OCI-LY1 (cell line): ENCODE measurements around the gene GPR63.

ENCODE experiments used
- H2AFZ ChIP-seq: fragments of 200-600 bp; sonication (generic), shearing (Covaris generic); 2 replicates; pipeline ENCODE4 v1.6.0; 2014; ENCODE audit warnings: antibody characterized with exemption, mild to moderate bottlenecking, low read length
- H3F3A ChIP-seq: fragments of 200-600 bp; sonication (generic), shearing (Covaris generic); 2 replicates; pipeline ENCODE4 v1.6.0; 2014; ENCODE audit warnings: mild to moderate bottlenecking, antibody characterized with exemption, low read length, moderate library complexity; ENCODE audit not compliant: insufficient read depth
- H3K27ac ChIP-seq: fragments of 200-600 bp; sonication (generic); 2 replicates; pipeline ENCODE4 v1.5.1; 2014; ENCODE audit warnings: low read length, mixed run types, mild to moderate bottlenecking, low read depth; ENCODE audit not compliant: poor library complexity, severe bottlenecking
- H3K27me3 ChIP-seq: fragments of 200-600 bp; sonication (generic); 2 replicates; pipeline ENCODE4 v1.6.0; 2014; ENCODE audit warnings: antibody characterized with exemption, mild to moderate bottlenecking, low read length, moderate library complexity; ENCODE audit not compliant: insufficient read depth
- H3K36me3 ChIP-seq: fragments of 200-600 bp; sonication (generic); 2 replicates; pipeline ENCODE4 v1.6.1; 2014; ENCODE audit warnings: mild to moderate bottlenecking, antibody characterized with exemption, low read length, moderate library complexity, mixed read lengths; ENCODE audit not compliant: insufficient read depth
- H3K4me1 ChIP-seq: fragments of 200-600 bp; sonication (generic); 2 replicates; pipeline ENCODE4 v1.5.1; 2014; ENCODE audit warnings: mild to moderate bottlenecking, low read length, moderate library complexity; ENCODE audit not compliant: insufficient read depth, severe bottlenecking
- H3K4me2 ChIP-seq: fragments of 200-600 bp; sonication (generic), shearing (Covaris generic); 2 replicates; pipeline ENCODE4 v1.6.1; 2014; ENCODE audit warnings: low read length
- H3K4me3 ChIP-seq: fragments of 200-600 bp; sonication (generic); 2 replicates; pipeline ENCODE4 v1.5.1; 2014; ENCODE audit warnings: low read length, low read depth, mild to moderate bottlenecking, mixed read lengths; ENCODE audit not compliant: poor library complexity, severe bottlenecking
- H3K79me2 ChIP-seq: fragments of 200-600 bp; shearing (Covaris generic); 2 replicates; pipeline ENCODE4 v1.6.1; 2016; ENCODE audit warnings: mixed run types, low read length, mixed read lengths; ENCODE audit not compliant: insufficient read depth
- H3K9ac ChIP-seq: fragments of 200-600 bp; sonication (generic), shearing (Covaris generic); 2 replicates; pipeline ENCODE4 v1.6.1; 2014; ENCODE audit warnings: mild to moderate bottlenecking, low read length, mixed read lengths
- H3K9me2 ChIP-seq: fragments of 200-600 bp; sonication (generic), shearing (Covaris generic); 2 replicates; pipeline ENCODE4 v1.6.1; 2014; ENCODE audit warnings: low read depth, mild to moderate bottlenecking, low read length, mixed read lengths
- H3K9me3 ChIP-seq: fragments of 200-600 bp; shearing (Covaris generic); 2 replicates; pipeline ENCODE4 v1.6.1; 2014; ENCODE audit warnings: low read length, mixed read lengths
- H4K20me1 ChIP-seq: fragments of 200-600 bp; sonication (generic), shearing (Covaris generic); 2 replicates; pipeline ENCODE4 v1.6.0; 2016; ENCODE audit warnings: mild to moderate bottlenecking, low read length; ENCODE audit not compliant: insufficient read depth
- EZH2 ChIP-seq: fragments of 200-600 bp; sonication (generic), shearing (Covaris generic); IDR thresholded peaks from 2 replicates; pipeline ENCODE4 v1.8.0; 2017; ENCODE audit warnings: borderline replicate concordance, mixed run types, mild to moderate bottlenecking, antibody characterized with exemption, low read length, moderate library complexity, mixed read lengths
- TF ChIP-seq, protein P1 (sequence below): fragments of 200-600 bp; sonication (generic), shearing (Covaris generic); IDR thresholded peaks from 2 replicates; pipeline ENCODE4 v1.5.1; 2017; ENCODE audit warnings: mild to moderate bottlenecking, antibody characterized with exemption, low read length, moderate library complexity, mixed read lengths

GPR63 gene

DNA sequence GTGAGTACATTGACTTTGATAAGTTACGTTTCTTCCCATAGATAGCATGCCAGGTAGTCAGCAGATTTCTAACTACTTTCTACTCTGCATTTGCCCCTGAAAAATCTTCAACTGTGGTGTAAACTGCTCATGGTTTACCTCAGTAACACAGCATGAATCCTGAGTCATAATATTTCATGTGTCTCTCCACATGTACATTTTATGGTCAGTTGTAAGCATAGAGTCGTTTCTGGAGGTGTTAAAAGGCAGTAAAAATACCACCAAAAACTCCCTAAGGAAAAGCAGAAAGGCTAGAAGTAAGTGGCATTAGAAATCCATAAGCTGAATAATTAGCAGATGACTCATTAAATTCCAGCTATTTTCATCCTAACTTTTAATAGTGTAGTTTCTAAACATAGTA is 4.1 kb upstream of the GPR63 start:
- no peaks in the 10 kb centered on the region for H3K36me3 ChIP-seq
- H3K9me2 ChIP-seq, result no peaks in the 10 kb centered on the region
- no peak overlapping the region for H3K4me2 ChIP-seq
- H3K27me3 ChIP-seq, result no peaks in the 10 kb centered on the region
- no peak overlapping the region for H2AFZ ChIP-seq
- TF ChIP-seq, protein P1, sequence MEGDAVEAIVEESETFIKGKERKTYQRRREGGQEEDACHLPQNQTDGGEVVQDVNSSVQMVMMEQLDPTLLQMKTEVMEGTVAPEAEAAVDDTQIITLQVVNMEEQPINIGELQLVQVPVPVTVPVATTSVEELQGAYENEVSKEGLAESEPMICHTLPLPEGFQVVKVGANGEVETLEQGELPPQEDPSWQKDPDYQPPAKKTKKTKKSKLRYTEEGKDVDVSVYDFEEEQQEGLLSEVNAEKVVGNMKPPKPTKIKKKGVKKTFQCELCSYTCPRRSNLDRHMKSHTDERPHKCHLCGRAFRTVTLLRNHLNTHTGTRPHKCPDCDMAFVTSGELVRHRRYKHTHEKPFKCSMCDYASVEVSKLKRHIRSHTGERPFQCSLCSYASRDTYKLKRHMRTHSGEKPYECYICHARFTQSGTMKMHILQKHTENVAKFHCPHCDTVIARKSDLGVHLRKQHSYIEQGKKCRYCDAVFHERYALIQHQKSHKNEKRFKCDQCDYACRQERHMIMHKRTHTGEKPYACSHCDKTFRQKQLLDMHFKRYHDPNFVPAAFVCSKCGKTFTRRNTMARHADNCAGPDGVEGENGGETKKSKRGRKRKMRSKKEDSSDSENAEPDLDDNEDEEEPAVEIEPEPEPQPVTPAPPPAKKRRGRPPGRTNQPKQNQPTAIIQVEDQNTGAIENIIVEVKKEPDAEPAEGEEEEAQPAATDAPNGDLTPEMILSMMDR, result no peak
- no peak for TF ChIP-seq EZH2
- H3F3A ChIP-seq, result no peaks in the 10 kb centered on the region
- peaks cover 13% of the 10 kb centered on the region for H3K4me1 ChIP-seq
- no peak overlapping the region for H3K9ac ChIP-seq
- H4K20me1 ChIP-seq, result no peaks in the 10 kb centered on the region
- H3K27ac ChIP-seq, result no peak overlapping the region
- H3K4me3 ChIP-seq, result no peak overlapping the region
- no peaks in the 10 kb centered on the region for H3K79me2 ChIP-seq
- no peaks in the 10 kb centered on the region for H3K9me3 ChIP-seq

GRCh38 chr6:96836631-96837080 is 621 bp downstream of the GPR63 start:
- Histone ChIP-seq H3K27ac (no peak overlapping the region), H3F3A (no peaks in the 10 kb centered on the region), H3K36me3 (no peaks in the 10 kb centered on the region), H3K4me3 (peak overlapping the region; percentile 78), H3K4me2 (peak overlapping the region; percentile 61), H3K4me1 (peaks cover 18% of the 10 kb centered on the region), H2AFZ (peak overlapping the region; percentile 35; the same call in 1 of the 2 replicates), H4K20me1 (no peaks in the 10 kb centered on the region), H3K9ac (peak overlapping the region; percentile 66), H3K9me2 (no peaks in the 10 kb centered on the region), H3K27me3 (no peaks in the 10 kb centered on the region), H3K9me3 (no peaks in the 10 kb centered on the region), H3K79me2 (no peaks in the 10 kb centered on the region)
- TF ChIP-seq EZH2, result no peak
- TF ChIP-seq, protein P1, result no peak

GRCh38 chr6:96834070-96834469 is 3.2 kb downstream of the GPR63 start:
- no peak for TF ChIP-seq EZH2
- TF ChIP-seq, protein P1, result no peak
- H3K79me2 ChIP-seq, result no peaks in the 10 kb centered on the region
- H4K20me1 ChIP-seq, result no peaks in the 10 kb centered on the region
- H3K27ac ChIP-seq, result no peak overlapping the region
- H3K4me2 ChIP-seq, result no peak overlapping the region
- H3F3A ChIP-seq, result no peaks in the 10 kb centered on the region
- H3K27me3 ChIP-seq, result no peaks in the 10 kb centered on the region
- H2AFZ ChIP-seq, result no peak overlapping the region
- no peak overlapping the region for H3K9ac ChIP-seq
- peaks cover 18% of the 10 kb centered on the region for H3K4me1 ChIP-seq
- no peaks in the 10 kb centered on the region for H3K36me3 ChIP-seq
- no peak overlapping the region for H3K4me3 ChIP-seq
- H3K9me3 ChIP-seq, result no peaks in the 10 kb centered on the region
- no peaks in the 10 kb centered on the region for H3K9me2 ChIP-seq
